OCI-LY3 (cell line): ENCODE measurements around the gene FBXL15.

Experiments
- H2AFZ ChIP-seq: fragments of 200-600, 300-600 bp; shearing (Covaris generic); 2 replicates; pipeline ENCODE4 v1.6.0; 2014; ENCODE audit warnings: antibody characterized with exemption, low read depth, low read length
- H3K27ac ChIP-seq: fragments of 200-600, 300-600 bp; sonication (generic); 2 replicates; pipeline ENCODE4 v1.5.1; 2014; ENCODE audit warnings: mild to moderate bottlenecking, low read length, moderate library complexity, mixed read lengths
- H3K27me3 ChIP-seq: fragments of 200-600, 300-600 bp; sonication (generic); 2 replicates; pipeline ENCODE4 v1.6.1; 2014; ENCODE audit warnings: low read depth, low read length, mixed read lengths
- H3K36me3 ChIP-seq: fragments of 200-600, 300-600 bp; sonication (generic); replicated peaks from 2 replicates; pipeline ENCODE3; 2014; ENCODE audit warnings: low read depth, low read length, mixed read lengths
- H3K4me1 ChIP-seq: fragments of 300-600, 200-600 bp; sonication (generic); 2 replicates; pipeline ENCODE4 v1.6.1; 2014; ENCODE audit warnings: low read length, mixed read lengths
- H3K4me2 ChIP-seq: fragments of 200-600, 300-600 bp; sonication (generic); 2 replicates; pipeline ENCODE4 v1.6.1; 2014; ENCODE audit warnings: low read length, mixed read lengths
- H3K4me3 ChIP-seq: fragments of 300-600, 200-600 bp; sonication (generic); 2 replicates; pipeline ENCODE4 v1.5.1; 2014; ENCODE audit warnings: antibody characterized with exemption, mild to moderate bottlenecking, low read length, moderate library complexity
- H3K79me2 ChIP-seq: fragments of 300-600, 200-600 bp; shearing (Covaris generic); 2 replicates; pipeline ENCODE4 v1.6.1; 2014; ENCODE audit warnings: mild to moderate bottlenecking, low read length, mixed read lengths
- H3K9ac ChIP-seq: fragments of 300-600, 200-600 bp; shearing (Covaris generic); 2 replicates; pipeline ENCODE4 v1.6.0; 2014; ENCODE audit warnings: mild to moderate bottlenecking, low read length, moderate library complexity
- H3K9me3 ChIP-seq: fragments of 200-600, 300-600 bp; shearing (Covaris generic); 2 replicates; pipeline ENCODE4 v1.6.1; 2014; ENCODE audit warnings: low read length, mixed read lengths; ENCODE audit not compliant: insufficient read depth
- H4K20me1 ChIP-seq: fragments of 200-600, 300-600 bp; sonication (generic); 2 replicates; pipeline ENCODE4 v1.6.1; 2016; ENCODE audit warnings: low read length, mixed read lengths; ENCODE audit not compliant: insufficient read depth
- CTCF ChIP-seq: fragments of 200-600, 300-600 bp; sonication (generic); IDR thresholded peaks from 2 replicates; pipeline ENCODE4 v1.5.1; 2014; ENCODE audit warnings: antibody characterized with exemption, low read length, low read depth
- EZH2phosphoT487 ChIP-seq: fragments of 200-600 bp; shearing (Covaris generic); IDR thresholded peaks from 2 replicates; pipeline ENCODE4 v1.6.1; 2018; ENCODE audit warnings: antibody characterized with exemption, mixed run types, low read depth

Gene FBXL15

GRCh38 chr10:102424916-102425315 is 4.3 kb downstream of the FBXL15 start:
- Histone ChIP-seq H3K27ac (no peak overlapping the region), H3K36me3 (no peaks in the 10 kb centered on the region), H3K4me1 (peaks cover 28% of the 10 kb centered on the region), H3K79me2 (peaks cover 4% of the 10 kb centered on the region; the same call in 1 of the 2 replicates), H3K27me3 (no peaks in the 10 kb centered on the region), H3K4me3 (no peak overlapping the region), H4K20me1 (no peaks in the 10 kb centered on the region), H3K9me3 (no peaks in the 10 kb centered on the region), H3K9ac (no peak overlapping the region), H2AFZ (no peak overlapping the region), H3K4me2 (no peak overlapping the region)
- no peak for TF ChIP-seq CTCF
- TF ChIP-seq EZH2phosphoT487, result no peak

GRCh38 chr10:102425444-102425843 is 4.8 kb downstream of the FBXL15 start:
- Histone ChIP-seq H3K36me3 (no peaks in the 10 kb centered on the region), H3K4me1 (peaks cover 27% of the 10 kb centered on the region), H2AFZ (no peak overlapping the region), H3K9ac (no peak overlapping the region), H3K9me3 (no peaks in the 10 kb centered on the region), H4K20me1 (no peaks in the 10 kb centered on the region), H3K4me3 (no peak overlapping the region), H3K4me2 (no peak overlapping the region), H3K27me3 (no peaks in the 10 kb centered on the region), H3K79me2 (peaks cover 4% of the 10 kb centered on the region; the same call in 1 of the 2 replicates), H3K27ac (no peak overlapping the region)
- TF ChIP-seq EZH2phosphoT487 (no peak), CTCF (no peak)

DNA sequence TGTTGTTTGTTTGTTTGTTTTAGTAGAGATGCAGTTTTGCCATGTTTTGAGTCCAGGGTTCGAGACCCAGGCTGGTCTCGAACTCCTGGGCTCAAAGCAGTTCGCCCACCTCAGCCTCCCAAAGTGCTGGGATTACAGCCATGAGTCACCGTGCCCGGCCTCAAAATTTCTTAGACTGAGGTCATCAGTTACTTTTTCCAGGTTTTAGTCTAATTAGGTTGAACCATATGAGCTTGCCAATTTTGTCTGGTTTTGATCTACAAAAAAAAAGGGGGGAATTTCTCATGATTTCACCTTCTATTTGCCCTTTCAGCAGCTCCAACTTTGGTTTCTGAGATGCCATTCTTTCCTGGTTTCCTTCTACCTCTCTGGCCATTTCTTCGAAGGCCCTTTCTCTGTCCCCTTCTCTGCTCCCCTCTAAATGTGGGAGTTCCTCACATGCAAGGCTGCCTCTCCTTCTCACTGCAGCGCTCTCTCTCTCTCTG is 6.2 kb downstream of the FBXL15 start:
- H3K9me3 ChIP-seq, result no peaks in the 10 kb centered on the region
- no peaks in the 10 kb centered on the region for H3K36me3 ChIP-seq
- H3K4me3 ChIP-seq, result no peak overlapping the region
- no peak overlapping the region for H2AFZ ChIP-seq
- TF ChIP-seq EZH2phosphoT487, result no peak
- no peaks in the 10 kb centered on the region for H3K27me3 ChIP-seq
- no peak overlapping the region for H3K9ac ChIP-seq
- no peak overlapping the region for H3K27ac ChIP-seq
- H4K20me1 ChIP-seq, result no peaks in the 10 kb centered on the region
- peaks cover 14% of the 10 kb centered on the region for H3K79me2 ChIP-seq
- peaks cover 32% of the 10 kb centered on the region for H3K4me1 ChIP-seq
- H3K4me2 ChIP-seq, result peak overlapping the region; percentile 49; the same call in 1 of the 2 replicates

DNA sequence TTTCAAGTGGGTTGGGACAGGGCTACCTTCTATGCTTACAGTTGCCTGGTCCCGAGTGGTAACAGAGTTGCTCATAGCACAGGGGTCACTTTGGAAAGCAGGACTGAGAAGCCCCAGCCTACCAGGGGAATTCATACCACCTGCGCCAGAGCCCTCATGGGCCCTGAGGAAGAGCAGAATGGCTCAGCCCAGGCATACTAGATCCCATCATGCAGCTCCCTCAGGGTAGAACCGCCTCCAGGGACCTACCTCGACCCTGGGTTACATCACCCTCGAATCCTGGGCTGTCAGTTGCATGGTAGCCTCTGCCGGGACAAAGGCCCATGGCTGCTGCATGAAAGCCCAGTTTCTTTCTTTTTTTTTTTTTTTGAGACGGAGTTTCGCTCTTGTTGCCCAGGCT is 8.8 kb downstream of the FBXL15 start:
- Histone ChIP-seq H3K27ac (no peak overlapping the region), H3K4me1 (peaks cover 34% of the 10 kb centered on the region), H3K9me3 (no peaks in the 10 kb centered on the region), H3K79me2 (peaks cover 15% of the 10 kb centered on the region), H4K20me1 (no peaks in the 10 kb centered on the region), H3K4me2 (no peak overlapping the region), H2AFZ (no peak overlapping the region), H3K9ac (no peak overlapping the region), H3K4me3 (no peak overlapping the region), H3K36me3 (no peaks in the 10 kb centered on the region), H3K27me3 (no peaks in the 10 kb centered on the region)
- TF ChIP-seq CTCF, result no peak
- TF ChIP-seq EZH2phosphoT487, result no peak
